WI38 (cell line): ENCODE data around the gene STRIP2.
"Not testable (repeated sequence)": the region's sequence is repeated elsewhere in the genome, so short reads cannot be mapped to it uniquely, and the experiment has no call there.

Source experiments
- H3K4me3 ChIP-seq: 2 replicates; pipeline ENCODE4 v1.5.1; 2011; ENCODE audit warnings: low read depth, mild to moderate bottlenecking, control low read depth, low read length
- CTCF ChIP-seq: IDR thresholded peaks from 2 replicates; pipeline ENCODE4 v1.5.1; 2012; ENCODE audit warnings: low read depth, mild to moderate bottlenecking, control low read depth, low read length

STRIP2 gene

DNA sequence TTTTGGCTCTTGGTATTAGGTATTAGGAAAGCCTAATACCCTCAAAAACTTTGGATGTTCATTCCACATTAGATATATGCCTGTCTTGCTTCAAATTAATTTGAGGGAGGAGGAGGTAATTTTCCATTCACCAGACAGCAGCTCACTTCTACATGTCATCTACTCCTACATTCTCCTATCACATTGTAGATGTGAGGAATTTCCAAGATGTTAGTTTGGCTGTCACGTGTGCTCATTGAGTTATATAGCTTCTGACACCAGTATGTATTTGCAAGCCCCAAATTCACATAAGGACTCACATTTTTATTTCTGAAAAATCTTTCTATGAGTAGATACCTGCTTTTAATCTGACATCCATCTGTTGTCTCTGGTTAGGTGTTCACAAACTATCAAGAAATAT lies 45.6 kb downstream of the STRIP2 start:
- no peak for TF ChIP-seq CTCF
- H3K4me3 ChIP-seq, result no peak overlapping the region

DNA sequence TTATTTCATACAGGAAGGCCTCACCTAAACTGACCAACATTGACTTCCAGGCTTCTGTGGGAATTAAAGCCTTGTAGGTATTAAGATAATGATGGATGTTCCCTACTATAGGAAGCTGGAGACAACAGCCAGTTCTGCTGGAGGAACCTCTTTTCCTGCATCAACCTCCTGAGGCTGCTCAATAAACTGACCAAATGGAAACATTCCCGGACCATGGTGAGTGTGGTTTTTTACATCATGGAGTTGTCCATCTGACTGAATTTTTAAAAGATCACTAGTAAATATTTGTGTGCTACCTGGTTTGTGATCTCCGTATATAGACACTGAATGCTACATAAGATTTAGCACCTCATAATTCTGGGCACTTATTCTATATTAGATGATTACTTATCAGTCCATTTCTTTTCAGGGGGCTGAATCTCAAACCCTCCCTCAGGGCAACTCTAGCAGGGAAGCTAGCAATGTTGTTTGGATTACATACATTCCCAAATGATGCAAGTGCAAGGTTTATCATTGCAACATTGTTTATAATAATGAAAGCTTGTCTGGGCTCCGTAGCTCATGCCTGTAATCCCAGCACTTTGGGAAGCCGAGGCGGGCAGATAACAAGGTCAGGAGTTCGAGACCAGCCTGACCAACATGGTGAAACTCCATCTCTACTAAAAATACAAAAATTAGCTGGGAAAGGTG lies 46.6 kb downstream of the STRIP2 start:
- H3K4me3 ChIP-seq, result no peak overlapping the region

GRCh38 chr7:129481376-129481775 lies 47.1 kb downstream of the STRIP2 start:
- not testable (repeated sequence) for H3K4me3 ChIP-seq

More for the DNA sequence above, 46.6 kb downstream of the STRIP2 start:
- no peak for TF ChIP-seq CTCF

DNA sequence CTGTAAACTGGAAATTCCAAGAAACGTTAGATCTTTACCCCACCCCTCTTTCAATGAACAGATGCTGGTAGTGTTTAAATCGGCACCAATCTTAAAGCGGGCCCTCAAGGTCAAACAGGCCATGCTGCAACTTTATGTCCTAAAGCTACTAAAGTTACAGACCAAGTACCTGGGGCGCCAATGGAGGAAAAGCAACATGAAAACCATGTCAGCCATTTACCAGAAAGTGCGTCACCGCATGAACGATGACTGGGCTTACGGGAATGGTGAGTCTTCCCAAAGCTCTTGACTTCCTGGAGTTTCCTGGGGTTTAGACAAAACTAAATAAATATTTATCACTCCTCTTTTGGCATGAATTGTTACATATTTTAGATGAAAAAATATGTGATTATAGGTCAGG lies 48.5 kb downstream of the STRIP2 start:
- no peak for TF ChIP-seq CTCF
- no peak overlapping the region for H3K4me3 ChIP-seq

GRCh38 chr7:129489491-129489890 lies 55.3 kb downstream of the STRIP2 start:
- H3K4me3 ChIP-seq, result no peak overlapping the region
- TF ChIP-seq CTCF, result no peak

DNA sequence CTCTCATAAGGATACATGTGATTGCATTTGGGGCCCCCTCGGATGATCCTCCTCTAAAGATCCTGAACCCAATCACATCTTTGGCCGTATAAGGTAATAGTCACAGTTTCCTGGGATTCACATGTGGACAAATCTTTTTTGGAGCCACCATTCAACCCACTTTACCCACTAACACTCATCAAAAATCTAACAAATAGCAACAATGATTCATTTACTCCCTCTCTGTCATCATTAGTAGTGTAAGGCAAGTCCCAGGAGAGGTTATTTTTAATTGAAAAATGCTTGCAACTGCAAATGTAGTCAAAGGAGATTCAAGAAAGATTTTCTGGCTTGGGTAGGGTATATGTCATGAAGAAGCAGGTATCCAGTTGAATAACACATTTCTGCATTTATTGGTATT lies 58.2 kb downstream of the STRIP2 start:
- no peak for TF ChIP-seq CTCF
- no peak overlapping the region for H3K4me3 ChIP-seq

GRCh38 chr7:129493555-129493954 lies 59.3 kb downstream of the STRIP2 start:
- TF ChIP-seq CTCF, result no peak
- no peak overlapping the region for H3K4me3 ChIP-seq

DNA sequence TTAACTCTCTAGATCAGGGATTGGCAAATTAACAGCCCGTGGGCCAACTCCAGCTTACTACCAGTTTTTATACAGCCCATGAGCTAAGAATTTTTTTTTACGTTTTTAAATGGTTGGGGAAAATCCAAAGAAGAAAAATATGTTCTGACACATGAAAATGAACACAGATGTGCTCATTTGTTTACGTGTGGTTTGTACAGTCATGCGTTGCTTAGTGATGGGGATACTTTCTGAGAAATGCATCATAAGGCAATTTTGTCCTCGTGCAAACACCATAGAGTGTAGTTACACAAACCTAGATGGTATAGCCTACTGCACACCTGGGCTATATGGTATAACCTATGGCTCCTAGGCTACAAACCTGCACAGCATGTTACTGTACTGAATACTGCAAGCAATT lies 59.8 kb downstream of the STRIP2 start:
- H3K4me3 ChIP-seq, result no peak overlapping the region
- no peak for TF ChIP-seq CTCF
